ENCODE data around the gene ST3GAL2.
"Not testable (repeated sequence)": the region's sequence is repeated elsewhere in the genome, so short reads cannot be mapped to it uniquely, and the experiment has no call there.

ST3GAL2 gene

DNA sequence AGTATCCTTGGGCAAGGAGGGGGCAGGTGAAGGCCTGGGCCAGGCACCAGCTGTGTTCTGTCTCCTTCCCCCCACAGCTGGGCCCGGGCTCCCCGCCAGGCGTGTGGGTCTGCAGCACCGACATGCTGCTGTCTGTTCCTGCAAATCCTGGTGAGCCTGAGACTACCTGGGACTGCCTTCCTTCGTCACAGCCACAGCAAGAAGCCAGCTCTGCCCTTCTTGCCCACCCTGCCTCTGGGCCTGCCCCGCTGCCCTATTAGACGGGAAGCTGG is 27.8 kb upstream of the ST3GAL2 start:
- DNase-seq: no peak

- DNase-seq: no peak
These were observed 27.3 kb upstream of the ST3GAL2 start for GRCh38 chr16:70465999-70466804.

DNA sequence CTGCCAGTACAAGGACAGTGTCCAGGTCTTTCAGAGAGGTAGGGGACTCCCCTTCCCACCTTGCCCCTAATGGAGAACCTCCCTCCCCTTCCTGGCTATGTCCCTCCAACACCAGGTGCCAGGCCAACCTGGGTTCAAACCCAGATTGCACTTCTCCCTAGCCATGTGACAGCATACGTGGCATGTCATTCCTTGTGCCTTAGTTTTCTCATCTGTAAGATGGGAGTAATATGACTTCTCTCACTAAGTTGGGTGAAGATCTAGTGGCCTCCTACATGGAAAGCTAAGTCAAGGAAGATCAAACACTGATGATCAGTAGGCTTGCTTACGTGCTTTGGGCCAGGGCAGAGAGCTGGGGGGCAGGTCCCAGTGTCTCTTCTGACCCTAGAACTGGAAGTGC is 24.3 kb upstream of the ST3GAL2 start:
- DNase-seq: no peak

- no peak for DNase-seq
These were observed 21.9 kb upstream of the ST3GAL2 start for GRCh38 chr16:70460737-70461261.

GRCh38 chr16:70457446-70458166 is 18.7 kb upstream of the ST3GAL2 start:
- no peak for DNase-seq

DNA sequence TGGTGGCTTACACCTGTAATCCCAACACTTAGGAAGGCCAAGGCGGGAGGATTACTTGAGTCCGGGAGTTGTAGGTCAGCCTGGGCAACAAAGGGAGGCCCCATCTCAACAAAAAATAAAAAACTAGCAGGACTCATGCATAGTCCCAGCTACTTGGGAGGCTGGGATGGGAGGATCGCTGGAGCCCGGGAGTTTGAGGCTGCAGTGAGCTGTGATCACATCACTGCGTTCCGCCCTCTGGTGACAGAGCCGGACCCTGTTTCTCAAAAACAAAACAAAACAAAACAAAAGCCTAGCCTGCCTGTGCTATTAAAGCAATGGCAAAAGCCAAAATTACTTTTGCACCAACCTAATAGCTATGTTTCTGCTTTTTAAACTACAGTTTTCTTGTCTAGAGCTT is 17.0 kb upstream of the ST3GAL2 start:
- no peak for DNase-seq

- DNase-seq: peak; percentile 63
These were observed 15.5 kb upstream of the ST3GAL2 start, which contains the start of gene FCSK for GRCh38 chr16:70454222-70455034. Gene FCSK (plus strand): TSS chr16:70454595. CDS start chr16:70463191, 8,596 bp downstream.

- DNase-seq: no peak
These were observed 15.0 kb upstream of the ST3GAL2 start for GRCh38 chr16:70453892-70454221.

- DNase-seq: no peak
These were observed 14.4 kb upstream of the ST3GAL2 start for GRCh38 chr16:70453117-70453891.

- not testable (repeated sequence) for DNase-seq
These were observed 12.1 kb upstream of the ST3GAL2 start for GRCh38 chr16:70451004-70451340.

GRCh38 chr16:70450142-70451003 is 11.5 kb upstream of the ST3GAL2 start:
- DNase-seq: not testable (repeated sequence)

- no peak for DNase-seq
These were observed 9.2 kb upstream of the ST3GAL2 start for GRCh38 chr16:70448075-70448474.

DNA sequence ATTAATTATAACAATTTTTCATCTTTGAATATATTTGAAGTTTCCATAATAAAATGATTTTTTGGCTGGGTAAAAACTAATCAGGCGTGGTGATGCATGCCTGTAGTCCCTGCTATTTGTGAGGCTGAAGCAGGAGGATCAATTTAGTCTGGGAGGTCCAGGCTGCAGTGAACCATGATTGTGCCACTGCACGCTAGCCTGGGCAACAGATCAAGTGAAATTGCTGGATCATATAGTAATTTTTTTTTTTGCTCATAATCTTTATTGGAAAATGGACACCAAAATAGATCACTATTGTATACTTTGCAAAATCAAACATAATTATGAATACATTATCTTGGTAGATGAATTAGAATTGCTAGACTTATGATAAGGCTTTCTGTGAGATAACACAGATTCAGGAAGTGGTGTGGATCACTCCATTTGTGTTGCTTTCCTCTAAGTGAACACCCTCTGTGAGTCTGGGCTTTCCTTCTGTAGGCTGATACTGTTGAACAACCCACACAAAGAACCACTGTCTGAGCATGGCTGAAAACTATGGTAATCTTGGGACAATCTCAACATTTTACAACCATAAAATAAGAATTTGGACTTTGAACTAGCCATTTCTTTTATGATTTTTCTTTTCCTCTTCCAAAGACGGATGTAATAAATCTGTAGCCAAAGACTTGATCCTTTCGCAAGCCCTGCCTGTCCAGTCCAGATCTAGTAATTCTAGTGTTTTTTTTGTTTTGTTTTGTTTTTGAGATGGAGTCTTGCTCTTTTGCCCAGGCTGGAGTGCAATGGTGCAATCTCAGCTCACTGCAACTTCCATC is 5.6 kb upstream of the ST3GAL2 start:
- DNase-seq: no peak

DNA sequence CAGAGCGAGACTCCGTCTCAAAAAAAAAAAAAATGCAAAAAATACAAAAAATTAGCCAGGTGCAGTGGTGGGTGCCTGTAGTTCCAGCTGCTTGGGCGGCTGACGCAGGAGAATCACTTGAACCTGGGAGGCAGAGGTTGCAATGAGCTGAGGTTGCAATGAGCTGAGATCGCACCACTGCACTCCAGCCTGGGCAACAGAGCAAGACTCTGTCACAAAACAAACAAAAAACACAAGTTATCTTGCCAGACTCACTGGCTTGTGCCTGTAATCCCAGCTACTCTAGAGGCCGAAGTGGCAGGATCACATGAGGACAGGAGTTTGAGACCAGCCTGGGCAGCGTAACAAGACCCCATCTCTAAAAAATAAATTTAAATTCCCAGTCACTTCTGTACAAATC is 3.4 kb upstream of the ST3GAL2 start:
- DNase-seq: no peak

DNA sequence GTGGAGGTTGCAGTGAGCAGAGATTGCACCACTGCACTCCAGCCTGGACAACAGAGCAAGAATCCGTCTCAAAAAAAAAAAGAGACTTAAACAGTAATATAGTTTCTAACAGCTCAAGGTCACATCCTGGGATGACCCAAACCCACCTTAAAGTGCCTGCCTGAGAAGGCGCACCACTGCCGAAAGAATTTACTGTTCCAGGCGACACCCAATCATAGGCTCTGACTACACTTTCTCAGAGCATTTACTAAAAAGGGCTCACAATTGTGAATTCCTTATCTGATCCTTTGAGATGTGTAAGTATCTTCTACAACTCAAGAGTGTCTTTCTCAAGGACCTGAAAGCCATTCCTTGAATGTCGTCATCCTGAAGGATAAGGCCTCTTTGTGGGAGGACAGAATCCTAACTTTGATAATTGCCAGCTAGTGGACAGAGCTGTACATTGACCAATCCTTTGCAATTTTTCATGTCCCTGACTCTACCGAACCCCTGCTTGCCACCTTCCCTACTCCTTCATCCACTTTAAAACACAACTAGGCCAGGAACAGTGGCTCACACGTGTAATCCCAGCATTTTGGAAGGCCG is 2.6 kb upstream of the ST3GAL2 start:
- DNase-seq: no peak

DNA sequence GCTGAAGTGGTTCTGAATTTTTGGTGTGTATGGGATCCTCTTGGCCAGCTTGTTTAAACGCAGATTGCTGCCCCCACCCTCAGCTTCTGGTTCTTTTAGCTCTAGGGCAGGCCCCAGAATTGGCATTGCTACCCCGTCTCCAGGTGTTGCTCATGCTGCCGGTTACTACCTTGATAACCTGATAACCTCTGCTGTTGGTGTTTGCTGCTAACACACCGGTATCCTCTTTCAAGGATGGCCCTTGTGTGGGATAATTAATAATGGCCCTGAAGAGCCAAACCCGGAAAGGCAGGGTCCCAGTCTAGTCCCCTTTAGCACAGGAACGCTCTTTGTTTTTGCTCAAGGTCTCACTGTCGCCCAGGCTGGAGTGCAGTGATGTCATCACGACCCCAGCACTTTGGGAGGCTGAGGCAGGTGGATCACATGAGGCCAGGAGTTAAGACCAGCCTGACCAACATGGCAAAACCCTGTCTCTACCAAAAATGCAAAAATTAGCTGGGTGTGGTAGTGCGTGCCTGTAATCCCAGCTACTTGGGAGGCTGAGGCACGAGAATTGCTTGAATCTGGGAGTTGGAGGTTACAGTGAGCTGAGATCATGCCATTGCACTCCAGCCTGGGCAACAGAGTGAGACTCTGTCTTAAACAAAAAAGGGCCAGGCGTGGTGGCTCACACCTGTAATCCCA is 1.3 kb upstream of the ST3GAL2 start:
- DNase-seq: no peak

- DNase-seq: no peak
These were observed 323 bp downstream of the ST3GAL2 start for GRCh38 chr16:70438585-70438968.

GRCh38 chr16:70437582-70438557 is 1.0 kb downstream of the ST3GAL2 start:
- no peak for DNase-seq
